K562 (cell line): ENCODE measurements around the gene ZBTB38. TPM values are rescaled to one million over a fixed set of nuclear protein-coding genes. Genes with fewer than 3 reads are reported as not detected.
A peak's percentile ranks its signal among the peaks of the same experiment; 100 is the strongest.

Experiments
- BHLHE40 ChIP-seq: IDR thresholded peaks from 2 replicates; pipeline ENCODE4 v1.6.1; 2011; ENCODE audit warnings: low read length, improper control_type of control experiment
- CBFA2T2 ChIP-seq: fragments of 450-650 bp; conservative IDR thresholded peaks from 2 replicates; pipeline ENCODE4 v1.6.1; 2017; ENCODE audit warnings: mild to moderate bottlenecking
- CHCHD3 ChIP-seq: fragments of 250-450 bp; sonication (Bioruptor Pico); IDR thresholded peaks from 2 replicates; pipeline ENCODE4 v2.1.2; 2022; ENCODE audit warnings: mild to moderate bottlenecking
- ELF2 ChIP-seq: fragments of 250-450 bp; sonication (Bioruptor Pico); IDR thresholded peaks from 2 replicates; pipeline ENCODE4 v1.5.0; 2021; ENCODE audit warnings: mild to moderate bottlenecking
- FOSL1 ChIP-seq: fragments of 200-800 bp; sonication (Bioruptor generic); conservative IDR thresholded peaks from 2 replicates; pipeline ENCODE4 v1.6.1; 2016; ENCODE audit warnings: missing genetic modification characterization, missing compliant biosample characterization
- GTF2E2 ChIP-seq: fragments of 200-800 bp; sonication (Bioruptor generic); IDR thresholded peaks from 2 replicates; pipeline ENCODE4 v1.6.1; 2016; ENCODE audit warnings: missing genetic modification characterization, missing compliant biosample characterization
- HNRNPUL1 ChIP-seq: fragments of 200-400 bp; formaldehyde crosslinking; IDR thresholded peaks from 2 replicates; pipeline ENCODE4 v1.6.1; 2017; ENCODE audit warnings: low read length
- KDM4B ChIP-seq, 2 experiments: fragments of 450-650 bp in 1 of 2; sonication (generic) in 1 of 2; IDR thresholded peaks; 2 replicates each; pipeline ENCODE4 v1.6.1; 2016 to 2017; ENCODE audit warnings: borderline replicate concordance in 2 of 2, antibody characterized with exemption in 1 of 2, low read depth in 1 of 2, mild to moderate bottlenecking in 1 of 2
- MEIS2 ChIP-seq: fragments of 450-650 bp; IDR thresholded peaks from 2 replicates; pipeline ENCODE4 v1.6.1; 2014; ENCODE audit warnings: mild to moderate bottlenecking; ENCODE audit not compliant: partially characterized antibody
- MIER1 ChIP-seq: fragments of 450-650 bp; IDR thresholded peaks from 2 replicates; pipeline ENCODE4 v1.6.1; 2016; ENCODE audit warnings: antibody characterized with exemption, mild to moderate bottlenecking, low read depth
- PHB2 ChIP-seq: fragments of 450-650 bp; IDR thresholded peaks from 2 replicates; pipeline ENCODE4 v1.6.1; 2017; ENCODE audit warnings: low read depth
- PHTF2 ChIP-seq: fragments of 250-450 bp; sonication (Bioruptor Pico); IDR thresholded peaks from 2 replicates; pipeline ENCODE4 v1.5.0; 2021; ENCODE audit warnings: mild to moderate bottlenecking
- RAD51 ChIP-seq: fragments of 450-650 bp; IDR thresholded peaks from 2 replicates; pipeline ENCODE4 v1.7.1; 2016; ENCODE audit warnings: low read depth, mild to moderate bottlenecking, borderline replicate concordance
- RBFOX2 ChIP-seq: fragments of 200-400 bp; formaldehyde crosslinking; IDR thresholded peaks from 2 replicates; pipeline ENCODE4 v1.6.1; 2017; ENCODE audit warnings: low read depth, mild to moderate bottlenecking, low read length, moderate library complexity
- RFX7 ChIP-seq: fragments of 250-450 bp; sonication (Bioruptor Pico); IDR thresholded peaks from 2 replicates; pipeline ENCODE4 v1.5.1; 2021; ENCODE audit warnings: mild to moderate bottlenecking
- SMARCB1 ChIP-seq: IDR thresholded peaks from 2 replicates; pipeline ENCODE4 v1.6.1; 2011; ENCODE audit warnings: improper control_type of control experiment, low read depth; ENCODE audit not compliant: insufficient read length
- SNIP1 ChIP-seq: fragments of 450-650 bp; IDR thresholded peaks from 2 replicates; pipeline ENCODE4 v1.7.1; 2017; ENCODE audit warnings: low read depth, mild to moderate bottlenecking
- TCF3 ChIP-seq: sonication (generic); formaldehyde crosslinking; IDR thresholded peaks from 2 replicates; pipeline ENCODE4 v1.4.0; 2020; ENCODE audit warnings: mild to moderate bottlenecking, missing genetic modification reagents
- TFAM ChIP-seq: fragments of 250-450 bp; sonication (Bioruptor Pico); conservative IDR thresholded peaks from 2 replicates; pipeline ENCODE4 v1.5.0; 2021; ENCODE audit warnings: mild to moderate bottlenecking, moderate library complexity
- YY1 ChIP-seq, 3 experiments: IDR thresholded peaks; 2 replicates each; pipeline ENCODE4 v1.6.1; 2011; ENCODE audit warnings: low read length in 2 of 3, mild to moderate bottlenecking in 2 of 3, moderate library complexity in 2 of 3, borderline replicate concordance in 1 of 3, control low read depth in 1 of 3, low read depth in 1 of 3; ENCODE audit not compliant: insufficient read depth in 3 of 3, insufficient replicate concordance in 2 of 3, control insufficient read depth in 1 of 3, insufficient read length in 1 of 3; ENCODE audit errors: extremely low read depth in 1 of 3
- ZNF282 ChIP-seq: sonication (generic); formaldehyde crosslinking; IDR thresholded peaks from 2 replicates; pipeline ENCODE4 v1.8.1; 2023; ENCODE audit warnings: missing genetic modification reagents
- ZNF354B ChIP-seq: fragments of 250-450 bp; sonication (Bioruptor Pico); IDR thresholded peaks from 2 replicates; pipeline ENCODE4 v1.4.0; 2020
- polyA plus RNA-seq, 8 experiments: library from polyadenylated mRNA; depleted of rRNA in 4 of 8; stranded (reverse) in 5 of 8; unstranded in 3 of 8; fragments of >200 nt; fragmentation: Nextera tagmentation in 2 of 8; fragmentation: Illumina TruSeq in 1 of 8; extraction: Ambion mirVana in 2 of 8; extraction: Trizol in 1 of 8; gene quantifications; 2 replicates each; pipeline versions ENCODE4 v1.2.1 to v1.2.3, GENCODE V29; 2011 to 2014; ENCODE audit warnings: inconsistent platforms in 1 of 8, missing spikeins in 1 of 8
- total RNA-seq, 7 experiments: library from RNA; depleted of rRNA in 6 of 7; stranded (reverse); fragments of >200 nt in 6 of 7; fragmentation: Illumina TruSeq in 2 of 7; extraction: Trizol in 2 of 7; gene quantifications; 2 replicates each; pipeline versions ENCODE4 v1.2.1 to v1.2.3, GENCODE V29; 2011 to 2021; ENCODE audit warnings: low replicate concordance in 1 of 7
- TF ChIP-seq, protein P1 (sequence below): fragments of 450-650 bp; IDR thresholded peaks from 2 replicates; pipeline ENCODE4 v1.6.1; 2016; ENCODE audit warnings: antibody characterized with exemption
- TF ChIP-seq, protein P2 (sequence below): fragments of 450-650 bp; IDR thresholded peaks from 2 replicates; pipeline ENCODE4 v1.6.1; 2016; ENCODE audit warnings: borderline replicate concordance
- TF ChIP-seq, protein P3 (sequence below): fragments of 250-450 bp; sonication (Bioruptor Pico); IDR thresholded peaks from 2 replicates; pipeline ENCODE4 v1.4.0; 2020; ENCODE audit warnings: mild to moderate bottlenecking, moderate library complexity

The ZBTB38 gene
- total and polyA plus RNA-seq, 9 of the 15 experiments (the other 6 are each of a cell fraction or from before 2014, with no cell fraction given), result 12.1 to 39.4 (median 22.9) TPM

DNA sequence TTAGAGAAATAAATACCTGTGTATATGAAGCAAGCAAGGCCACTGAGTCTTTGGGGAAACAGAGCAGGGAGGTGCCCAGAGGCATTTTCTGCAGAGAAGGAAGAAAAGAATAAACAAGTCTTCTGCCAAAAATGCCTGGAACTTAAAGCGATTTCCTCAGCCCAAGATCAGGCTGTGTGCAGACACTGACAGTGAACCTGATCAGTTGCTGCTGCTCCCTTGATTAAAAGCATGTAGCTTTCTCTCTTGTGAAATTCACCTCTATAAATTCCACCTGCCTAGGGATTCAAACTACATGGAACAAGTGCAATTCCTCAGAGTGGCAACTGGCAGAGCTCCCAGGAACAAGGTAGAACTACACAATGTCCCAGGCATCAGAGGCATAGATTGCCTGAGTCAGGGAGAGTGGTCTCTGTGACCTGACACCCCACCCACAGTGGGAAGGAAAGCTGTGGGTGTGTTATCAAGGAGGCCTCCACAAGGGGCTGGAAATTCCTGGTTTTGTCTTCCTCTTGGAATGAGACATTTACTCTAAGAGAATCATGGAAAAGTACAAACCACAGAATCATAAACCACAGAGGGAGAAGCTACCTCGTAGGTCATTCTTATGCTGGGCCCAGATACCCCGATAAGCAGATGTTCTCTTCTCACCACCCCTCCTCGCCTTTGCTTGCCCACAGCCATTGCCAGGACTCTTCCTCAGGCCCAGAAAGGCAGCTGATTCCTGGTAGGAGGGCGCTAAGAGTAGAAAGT, 1.8 kb upstream of the ZBTB38 start (continued):
- TF ChIP-seq MIER1 (no peak), KDM4B (IDR thresholded peaks at IDR 0.05; ENCODE audit: borderline replicate concordance in 2 of 2, low read depth in 1 of 2) (no peak), SNIP1 (no peak), RBFOX2 (no peak), RAD51 (no peak), ELF2 (CRISPR knock-in tag) (no peak), CBFA2T2 (peak; percentile 53), PHTF2 (CRISPR knock-in tag) (no peak), TFAM (no peak), SMARCB1 (no peak), MEIS2 (no peak), GTF2E2 (tag) (no peak), RFX7 (CRISPR knock-in tag) (no peak), TCF3 (CRISPR knock-in tag) (peak; percentile 56), YY1 (IDR thresholded peaks at IDR 0.05; ENCODE audit: borderline replicate concordance in 1 of 3, control insufficient read depth in 1 of 3, extremely low read depth in 1 of 3, insufficient read depth in 3 of 3, insufficient read length in 1 of 3, insufficient replicate concordance in 2 of 3, low read depth in 1 of 3, low read length in 2 of 3) (peak in 1 of 3 experiments; percentile 14), BHLHE40 (peak; percentile 20; the same call in 1 of the 2 replicates), ZNF282 (CRISPR knock-in tag) (no peak), PHB2 (no peak), HNRNPUL1 (no peak), ZNF354B (CRISPR knock-in tag) (no peak), CHCHD3 (CRISPR knock-in tag) (no peak), FOSL1 (tag) (no peak)
- TF ChIP-seq, protein P1, sequence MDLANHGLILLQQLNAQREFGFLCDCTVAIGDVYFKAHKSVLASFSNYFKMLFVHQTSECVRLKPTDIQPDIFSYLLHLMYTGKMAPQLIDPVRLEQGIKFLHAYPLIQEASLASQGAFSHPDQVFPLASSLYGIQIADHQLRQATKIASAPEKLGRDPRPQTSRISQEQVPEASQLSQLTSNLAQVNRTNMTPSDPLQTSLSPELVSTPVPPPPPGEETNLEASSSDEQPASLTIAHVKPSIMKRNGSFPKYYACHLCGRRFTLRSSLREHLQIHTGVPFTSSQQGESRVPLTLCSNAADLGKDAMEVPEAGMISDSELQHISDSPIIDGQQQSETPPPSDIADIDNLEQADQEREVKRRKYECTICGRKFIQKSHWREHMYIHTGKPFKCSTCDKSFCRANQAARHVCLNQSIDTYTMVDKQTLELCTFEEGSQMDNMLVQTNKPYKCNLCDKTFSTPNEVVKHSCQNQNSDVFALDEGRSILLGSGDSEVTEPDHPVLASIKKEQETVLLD, result no peak
- TF ChIP-seq, protein P2, sequence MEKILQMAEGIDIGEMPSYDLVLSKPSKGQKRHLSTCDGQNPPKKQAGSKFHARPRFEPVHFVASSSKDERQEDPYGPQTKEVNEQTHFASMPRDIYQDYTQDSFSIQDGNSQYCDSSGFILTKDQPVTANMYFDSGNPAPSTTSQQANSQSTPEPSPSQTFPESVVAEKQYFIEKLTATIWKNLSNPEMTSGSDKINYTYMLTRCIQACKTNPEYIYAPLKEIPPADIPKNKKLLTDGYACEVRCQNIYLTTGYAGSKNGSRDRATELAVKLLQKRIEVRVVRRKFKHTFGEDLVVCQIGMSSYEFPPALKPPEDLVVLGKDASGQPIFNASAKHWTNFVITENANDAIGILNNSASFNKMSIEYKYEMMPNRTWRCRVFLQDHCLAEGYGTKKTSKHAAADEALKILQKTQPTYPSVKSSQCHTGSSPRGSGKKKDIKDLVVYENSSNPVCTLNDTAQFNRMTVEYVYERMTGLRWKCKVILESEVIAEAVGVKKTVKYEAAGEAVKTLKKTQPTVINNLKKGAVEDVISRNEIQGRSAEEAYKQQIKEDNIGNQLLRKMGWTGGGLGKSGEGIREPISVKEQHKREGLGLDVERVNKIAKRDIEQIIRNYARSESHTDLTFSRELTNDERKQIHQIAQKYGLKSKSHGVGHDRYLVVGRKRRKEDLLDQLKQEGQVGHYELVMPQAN, result no peak
- TF ChIP-seq, protein P3, sequence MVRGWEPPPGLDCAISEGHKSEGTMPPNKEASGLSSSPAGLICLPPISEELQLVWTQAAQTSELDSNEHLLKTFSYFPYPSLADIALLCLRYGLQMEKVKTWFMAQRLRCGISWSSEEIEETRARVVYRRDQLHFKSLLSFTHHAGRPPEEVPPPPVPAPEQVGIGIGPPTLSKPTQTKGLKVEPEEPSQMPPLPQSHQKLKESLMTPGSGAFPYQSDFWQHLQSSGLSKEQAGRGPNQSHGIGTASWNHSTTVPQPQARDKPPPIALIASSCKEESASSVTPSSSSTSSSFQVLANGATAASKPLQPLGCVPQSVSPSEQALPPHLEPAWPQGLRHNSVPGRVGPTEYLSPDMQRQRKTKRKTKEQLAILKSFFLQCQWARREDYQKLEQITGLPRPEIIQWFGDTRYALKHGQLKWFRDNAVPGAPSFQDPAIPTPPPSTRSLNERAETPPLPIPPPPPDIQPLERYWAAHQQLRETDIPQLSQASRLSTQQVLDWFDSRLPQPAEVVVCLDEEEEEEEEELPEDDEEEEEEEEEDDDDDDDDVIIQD (CRISPR knock-in tag), result no peak
